HG02678 (cell line): ENCODE data around the gene CCDC191.

Source experiments
- ATAC-seq: cut with Tn5 transposase; IDR thresholded peaks from one replicate; pipeline ENCODE4 v1.9.1; 2021; ENCODE audit warnings: mild to moderate bottlenecking, moderate library complexity; ENCODE audit not compliant: unreplicated experiment

Gene CCDC191

GRCh38 chr3:113966172-113966571 lies 90.2 kb downstream of the CCDC191 start:
- no peak for ATAC-seq

GRCh38 chr3:113963879-113964278 lies 92.4 kb downstream of the CCDC191 start:
- no peak for ATAC-seq

- no peak for ATAC-seq
Observed at GRCh38 chr3:113954091-113954685, 102.1 kb downstream of the CCDC191 start.

- no peak for ATAC-seq
Observed at GRCh38 chr3:113953677-113954076, 102.6 kb downstream of the CCDC191 start.

GRCh38 chr3:113952921-113953320 lies 103.4 kb downstream of the CCDC191 start:
- ATAC-seq, result no peak

GRCh38 chr3:113948015-113948917 lies 108.1 kb downstream of the CCDC191 start:
- peak; percentile 45 for ATAC-seq

- peak; percentile 83 for ATAC-seq
Observed at GRCh38 chr3:113947372-113948014, 108.8 kb downstream of the CCDC191 start, which contains the start of gene ZDHHC23. Gene ZDHHC23, plus strand, starts transcription at chr3:113948013. Its CDS starts 790 bp downstream, at chr3:113948803.

- no peak for ATAC-seq
Observed at GRCh38 chr3:113946831-113947230, 109.5 kb downstream of the CCDC191 start.

GRCh38 chr3:113927556-113927955 lies 128.8 kb downstream of the CCDC191 start:
- no peak for ATAC-seq

- no peak for ATAC-seq
Observed at GRCh38 chr3:113914646-113915045, 141.7 kb downstream of the CCDC191 start.
